OCI-LY7 (cell line): Measurements from ENCODE around the gene TRANK1. TPM values are rescaled to one million over a fixed set of nuclear protein-coding genes. Genes with fewer than 3 reads are reported as not detected.
A peak's percentile ranks its signal among the peaks of the same experiment; 100 is the strongest.

Experiments used
- BruUV-seq: library from RNA; stranded (reverse); fragments of 400-500 nt; replicated peaks from 2 replicates; lab custom pipeline; 2021; lab: Mats Ljungman, UMichigan
- CTCF ChIA-PET: fragments of 300-600 bp; sonication (Branson Sonifier 250); formaldehyde crosslinking; loops from one replicate; lab custom pipeline; 2022; ENCODE audit warnings: antibody characterized with exemption; ENCODE audit not compliant: unreplicated experiment; lab: Charles Lee
- POLR2A ChIA-PET: fragments of 300-600 bp; sonication (Branson Sonifier 250); formaldehyde crosslinking; loops from one replicate; lab custom pipeline; 2022; ENCODE audit warnings: antibody characterized with exemption; lab: Charles Lee
- DNase-seq: peaks from one replicate; pipeline ENCODE4 v3.0.0-alpha.2; 2015; ENCODE audit warnings: low spot score
- H2AFZ ChIP-seq: fragments of 200-600 bp; sonication (generic), shearing (Covaris generic); 2 replicates; pipeline ENCODE4 v1.6.1; 2014; ENCODE audit warnings: mild to moderate bottlenecking, antibody characterized with exemption, low read length, moderate library complexity
- H3K27ac ChIP-seq: fragments of 200-600 bp; sonication (generic); 2 replicates; pipeline ENCODE4 v1.5.1; 2014; ENCODE audit warnings: mixed run types, low read depth, mild to moderate bottlenecking, moderate library complexity, low read length, inconsistent platforms; ENCODE audit not compliant: poor library complexity, severe bottlenecking
- H3K36me3 ChIP-seq: fragments of 200-600 bp; sonication (generic); 2 replicates; pipeline ENCODE4 v1.6.1; 2014; ENCODE audit warnings: mild to moderate bottlenecking, antibody characterized with exemption, low read length, moderate library complexity, mixed read lengths; ENCODE audit not compliant: insufficient read depth
- H3K4me1 ChIP-seq: fragments of 200-600 bp; sonication (generic); 2 replicates; pipeline ENCODE4 v1.5.1; 2014; ENCODE audit warnings: mild to moderate bottlenecking, low read length; ENCODE audit not compliant: insufficient read depth, poor library complexity, severe bottlenecking
- H3K4me2 ChIP-seq: fragments of 200-600 bp; sonication (generic); 2 replicates; pipeline ENCODE4 v1.6.1; 2014; ENCODE audit warnings: mild to moderate bottlenecking, low read length
- H3K4me3 ChIP-seq: fragments of 200-600 bp; sonication (generic); 2 replicates; pipeline ENCODE4 v1.5.1; 2014; ENCODE audit warnings: mild to moderate bottlenecking, low read depth, low read length; ENCODE audit not compliant: poor library complexity, severe bottlenecking
- H3K79me2 ChIP-seq: fragments of 200-600 bp; sonication (generic); 2 replicates; pipeline ENCODE4 v1.6.1; 2016; ENCODE audit warnings: low read depth, mild to moderate bottlenecking, low read length, moderate library complexity, mixed read lengths; ENCODE audit not compliant: insufficient read depth
- H3K9me2 ChIP-seq: fragments of 200-600 bp; sonication (generic); 2 replicates; pipeline ENCODE4 v1.6.1; 2016; ENCODE audit warnings: mild to moderate bottlenecking, low read length, mixed read lengths; ENCODE audit not compliant: insufficient read depth
- H3K9me3 ChIP-seq: fragments of 200-600 bp; sonication (generic); 2 replicates; pipeline ENCODE4 v1.6.1; 2014; ENCODE audit warnings: mild to moderate bottlenecking, mixed run types, low read length, mixed read lengths
- H4K20me1 ChIP-seq: fragments of 200-600 bp; sonication (generic); 2 replicates; pipeline ENCODE4 v1.6.1; 2014; ENCODE audit warnings: mild to moderate bottlenecking, antibody characterized with exemption, low read length, moderate library complexity, mixed read lengths; ENCODE audit not compliant: insufficient read depth
- CTCF ChIP-seq: fragments of 200-600 bp; sonication (generic); conservative IDR thresholded peaks from 2 replicates; pipeline ENCODE4 v1.5.1; 2014; ENCODE audit warnings: mild to moderate bottlenecking, antibody characterized with exemption, low read length, moderate library complexity, mixed read lengths
- EZH2phosphoT487 ChIP-seq: fragments of 200-600 bp; sonication (generic); IDR thresholded peaks from 2 replicates; pipeline ENCODE4 v1.6.1; 2018; ENCODE audit warnings: low read depth, borderline replicate concordance, mild to moderate bottlenecking, mixed run types, antibody characterized with exemption, low read length, moderate library complexity, mixed read lengths
- intact Hi-C: fragments of 100-400 bp; cut with micrococcal nuclease; formaldehyde crosslinking; loops from one replicate; pipeline ENCODE4 v1.10.0; 2022; ENCODE audit not compliant: unreplicated experiment
- total RNA-seq, 2 experiments: library from RNA; depleted of rRNA in 1 of 2; stranded (reverse); fragments of >200 nt in 1 of 2; shearing (Covaris generic) in 1 of 2; gene quantifications; 2 replicates each; pipeline ENCODE4 v1.2.3, GENCODE V29; 2014 to 2022

Gene TRANK1
- total RNA-seq, 2 experiments from 2014 or later, result 34.9 to 57.1 TPM

GRCh38 chr3:36907911-36908646, 36.8 kb downstream of the TRANK1 start:
- Histone ChIP-seq H3K4me3 (peak overlapping the region; percentile 70), H3K9me2 (no peaks in the 10 kb centered on the region), H2AFZ (peak overlapping the region; percentile 57; the same call in 1 of the 2 replicates), H3K4me2 (peak overlapping the region; percentile 88), H4K20me1 (no peaks in the 10 kb centered on the region), H3K9me3 (no peaks in the 10 kb centered on the region), H3K27ac (peak overlapping the region; percentile 99), H3K4me1 (peaks cover 77% of the 10 kb centered on the region), H3K79me2 (peaks cover 51% of the 10 kb centered on the region; the same call in 1 of the 2 replicates), H3K36me3 (peaks cover 30% of the 10 kb centered on the region)
- ChIA-PET CTCF (interaction anchor here (1.1 kb wide), 1 partner anchor 16 kb away, joined by 3 read pairs; no protein-coding TSS in a partner anchor), POLR2A (interaction anchor here (0.9 to 7.2 kb wide), 11 partner anchors 7 to 85 kb away, joined by 3 to 55 read pairs (median 5); partner anchors contain the start of genes EPM2AIP1, MLH1 and TRANK1)
- no peak for TF ChIP-seq EZH2phosphoT487
- TF ChIP-seq CTCF, result no peak
- DNase-seq, result peak; percentile 73
- BruUV-seq, result no TSS peak
- intact Hi-C loops, result no loop called here

GRCh38 chr3:36906504-36907149, 38.2 kb downstream of the TRANK1 start:
- CTCF ChIA-PET, result interaction anchor here (1.0 to 1.4 kb wide), 3 partner anchors 19 to 52 kb away, joined by 4 to 5 read pairs (median 4); partner anchors contain the start of gene TRANK1

More at GRCh38 chr3:36906504-36907149, 38.2 kb downstream of the TRANK1 start:
- H3K36me3 ChIP-seq, result peaks cover 44% of the 10 kb centered on the region
- DNase-seq, result no peak
- intact Hi-C loops, result no loop called here
- no peaks in the 10 kb centered on the region for H3K9me2 ChIP-seq
- POLR2A ChIA-PET, result interaction anchor here (0.7 to 7.2 kb wide), 8 partner anchors 9 to 1235 kb away, joined by 3 to 55 read pairs (median 6); no protein-coding TSS in a partner anchor
- peaks cover 79% of the 10 kb centered on the region for H3K4me1 ChIP-seq
- H3K9me3 ChIP-seq, result no peaks in the 10 kb centered on the region
- H2AFZ ChIP-seq, result no peak overlapping the region
- no TSS peak for BruUV-seq
- peak overlapping the region; percentile 17 for H3K4me3 ChIP-seq
- peaks cover 50% of the 10 kb centered on the region; the same call in 1 of the 2 replicates for H3K79me2 ChIP-seq
- peak overlapping the region; percentile 46 for H3K27ac ChIP-seq
- TF ChIP-seq EZH2phosphoT487, result no peak
- TF ChIP-seq CTCF, result no peak
- peak overlapping the region; percentile 36 for H3K4me2 ChIP-seq
- H4K20me1 ChIP-seq, result no peaks in the 10 kb centered on the region
